Head of caudate nucleus (tissue), 42 donors: ENCODE data around the gene ELOA2.
"Not testable (repeated sequence)": the region's sequence is repeated elsewhere in the genome, so short reads cannot be mapped to it uniquely, and the experiment has no call there.

ENCODE experiments used
- DNase-seq, 42 donors: peaks; one replicate each; pipeline versions ENCODE4 v3.0.0 to v3.0.0-alpha.2; 2020 to 2021; ENCODE audit warnings: mixed read lengths in 7 of 42
- intact Hi-C: fragments of 100-400 bp; cut with DNase I; formaldehyde crosslinking; loops from one replicate; pipeline ENCODE4 v1.15.0; 2022

The ELOA2 gene

DNA sequence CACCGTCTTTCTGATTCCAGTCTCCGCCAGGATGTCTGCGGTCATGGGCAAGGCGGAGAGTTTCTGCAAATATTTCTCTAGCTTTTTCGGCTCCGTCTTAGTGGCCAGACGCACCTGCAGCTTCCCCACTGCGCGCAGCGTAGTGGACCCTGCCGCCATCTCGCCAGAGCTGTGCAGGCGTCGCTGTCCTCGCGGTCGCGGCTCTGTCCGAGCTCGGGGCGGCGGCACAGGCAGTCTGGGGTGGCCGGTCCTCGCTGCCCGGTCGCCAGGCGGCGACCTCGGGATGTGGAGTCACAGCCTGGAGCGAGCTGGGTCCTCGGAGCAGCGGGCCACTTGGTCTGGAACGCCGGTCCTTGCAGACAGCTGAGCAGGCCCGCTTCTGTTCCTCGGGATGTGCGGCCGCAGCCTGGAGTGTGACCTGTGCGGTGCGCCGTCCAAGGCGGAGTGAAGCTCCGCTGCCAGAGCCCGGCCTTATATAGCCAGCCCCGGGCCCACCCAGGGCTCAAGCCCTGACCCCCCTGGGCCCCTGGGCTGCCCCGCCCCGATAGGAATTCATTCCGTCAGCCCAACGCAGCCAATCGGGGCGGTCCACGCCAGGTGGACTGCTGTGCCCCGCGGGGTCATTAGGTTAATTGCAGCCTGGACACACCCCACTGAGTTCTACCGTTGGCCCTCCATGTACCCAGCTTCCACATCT is 11.5 kb downstream of the ELOA2 start:
- intact Hi-C loops, DNase-seq: not testable (repeated sequence)

DNA sequence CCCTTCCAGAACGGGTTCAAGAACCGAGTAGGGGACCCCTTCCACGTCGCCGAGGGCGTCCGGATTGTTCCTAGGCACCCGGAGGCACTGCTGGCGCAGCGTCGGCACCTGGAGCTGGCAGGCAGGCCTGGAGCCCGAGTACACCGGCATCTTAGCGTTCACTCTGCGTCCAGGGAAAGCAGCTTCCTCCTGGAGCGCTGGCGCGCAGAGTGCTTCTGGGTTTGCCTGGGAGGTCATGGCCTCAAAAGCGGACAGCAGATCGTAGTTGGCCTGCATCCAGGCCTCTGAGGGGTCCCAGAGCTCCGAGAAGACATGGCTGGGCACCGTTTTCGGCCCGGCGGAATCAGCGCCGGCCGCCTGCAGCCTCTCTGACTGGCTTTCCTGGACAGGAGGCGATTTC is 12.6 kb downstream of the ELOA2 start:
- intact Hi-C loops = not testable (repeated sequence)
- DNase-seq = peak in 3 of 42 donors; percentile 26 to 39 (median 28)

DNA sequence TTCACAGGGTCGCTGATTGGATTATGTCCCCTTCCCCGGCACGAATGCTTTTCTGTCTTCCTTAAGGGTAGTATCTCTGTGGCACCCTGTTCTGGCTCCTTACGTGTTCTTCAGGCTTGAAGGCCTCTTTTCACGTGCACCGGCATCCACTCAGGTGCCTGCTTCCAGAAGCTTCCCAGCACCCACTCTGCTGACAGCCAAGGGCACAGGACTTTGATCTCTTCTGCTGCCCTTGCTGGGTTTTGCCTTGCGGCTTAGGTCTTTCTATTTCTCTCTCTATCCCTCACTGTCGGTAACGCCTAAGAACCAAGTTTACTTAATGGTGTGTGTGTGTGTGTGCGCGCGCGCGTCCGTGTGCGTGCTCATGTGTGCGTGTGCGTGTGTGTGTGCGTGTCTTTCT is 14.7 kb downstream of the ELOA2 start:
- DNase-seq, intact Hi-C loops: not testable (repeated sequence)

DNA sequence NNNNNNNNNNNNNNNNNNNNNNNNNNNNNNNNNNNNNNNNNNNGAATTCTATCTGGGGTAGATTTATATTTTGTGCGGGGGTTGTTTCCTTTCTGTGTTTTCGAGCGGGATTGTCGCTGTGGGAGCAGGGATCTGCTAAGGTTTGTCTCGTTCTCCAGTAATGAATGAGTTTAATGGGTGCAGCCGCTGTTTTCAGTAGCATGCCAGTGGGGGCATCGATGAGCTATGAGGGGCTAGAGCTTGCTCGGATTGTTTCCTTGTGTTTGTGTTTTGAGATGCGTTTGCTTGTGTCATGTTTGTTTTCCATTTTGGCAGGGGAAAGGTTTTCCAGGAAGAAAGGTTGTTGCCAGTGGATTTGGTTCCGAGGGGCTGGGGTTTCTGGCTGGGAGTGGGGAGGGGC is 15.6 kb downstream of the ELOA2 start:
- intact Hi-C loops, DNase-seq: not testable (repeated sequence)
